GM18520 (cell line): ENCODE measurements around the gene ZDHHC20.
"Not testable (repeated sequence)": the region's sequence is repeated elsewhere in the genome, so short reads cannot be mapped to it uniquely, and the experiment has no call there.

ENCODE experiments used
- ATAC-seq: cut with Tn5 transposase; IDR thresholded peaks from one replicate; pipeline ENCODE4 v1.9.1; 2021; ENCODE audit not compliant: unreplicated experiment

Gene ZDHHC20

GRCh38 chr13:21436582-21436981, 22.5 kb downstream of the ZDHHC20 start:
- ATAC-seq = no peak

DNA sequence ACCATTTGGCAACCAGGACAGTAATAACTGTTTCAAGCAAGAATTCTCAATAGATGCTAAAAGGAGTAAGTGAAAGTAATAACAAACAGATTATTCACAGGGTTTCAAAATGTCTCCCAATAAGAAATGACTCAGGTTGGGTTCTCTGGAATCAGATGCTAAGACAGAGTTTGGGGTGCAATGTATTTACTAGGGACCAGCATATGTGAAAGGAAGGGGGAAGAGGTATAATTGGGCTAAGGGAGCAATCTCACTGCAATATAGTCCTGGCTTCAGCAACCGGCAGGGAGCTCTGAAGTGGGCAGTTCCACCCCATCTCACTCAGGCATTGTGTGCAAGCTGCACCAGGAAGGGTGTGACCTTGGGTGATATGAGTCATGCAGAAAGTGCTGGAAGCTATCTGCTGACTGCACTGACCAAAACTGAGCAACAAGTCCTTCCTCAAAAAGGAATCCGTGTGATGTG, 23.4 kb downstream of the ZDHHC20 start:
- peak; percentile 97 for ATAC-seq

- ATAC-seq = no peak
Measured at GRCh38 chr13:21435231-21435630, 23.9 kb downstream of the ZDHHC20 start.

DNA sequence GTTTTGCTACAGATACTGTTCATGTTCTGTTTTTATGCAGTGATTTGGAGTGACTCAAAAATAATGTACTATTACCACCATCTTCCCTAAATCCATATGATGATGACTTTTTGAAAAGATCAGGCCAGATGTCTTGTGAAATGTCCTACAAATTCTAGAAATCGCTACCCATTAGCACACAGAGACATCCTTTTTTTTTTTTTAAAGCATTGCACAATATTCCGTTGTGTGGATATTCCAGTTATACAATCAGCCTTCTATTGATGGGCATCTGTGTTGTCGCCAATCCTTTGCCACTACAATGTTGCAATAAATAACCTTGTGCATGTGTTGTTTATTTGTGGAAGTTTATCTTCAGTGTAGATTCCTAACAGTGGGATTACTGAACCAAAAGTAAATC, 24.5 kb downstream of the ZDHHC20 start:
- ATAC-seq = no peak

DNA sequence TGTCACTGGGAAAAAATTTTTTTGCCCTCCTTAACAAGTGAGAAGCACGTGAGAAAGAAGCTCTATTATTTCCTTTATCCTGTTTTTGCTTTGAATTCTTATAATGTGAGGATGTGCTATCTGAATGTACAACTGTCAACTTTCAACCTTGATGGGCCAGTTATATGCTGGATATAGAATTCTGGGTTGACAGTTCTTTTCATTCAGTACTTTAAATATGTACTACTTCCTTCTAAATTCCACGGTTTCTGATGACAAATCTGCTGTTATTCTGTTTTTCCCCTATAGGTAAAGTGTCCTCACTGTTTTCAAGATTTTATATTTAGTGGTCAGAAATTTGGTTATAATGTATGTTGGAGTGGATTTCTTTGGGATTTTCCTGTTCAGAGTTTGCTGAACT, 29.9 kb downstream of the ZDHHC20 start:
- ATAC-seq = no peak

GRCh38 chr13:21427741-21428140, 31.4 kb downstream of the ZDHHC20 start:
- ATAC-seq = no peak

DNA sequence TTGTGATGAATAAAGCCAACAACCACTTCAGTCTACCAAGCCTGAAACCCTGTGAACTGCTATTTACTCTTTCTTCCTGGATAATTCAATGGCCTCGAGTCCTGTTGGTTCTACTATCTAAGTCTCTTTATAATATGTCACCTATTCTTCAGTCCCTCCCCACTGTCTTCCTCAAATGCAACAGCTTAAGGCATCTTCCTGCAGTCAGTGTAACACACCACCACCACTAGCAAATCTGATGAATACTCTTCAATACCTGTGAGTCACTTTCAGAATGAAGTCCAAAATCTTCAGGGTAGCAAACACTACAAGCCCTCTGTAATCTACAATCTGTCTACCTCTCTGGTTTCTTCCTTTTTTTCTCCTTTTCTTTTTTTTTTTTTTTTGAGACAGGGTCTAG, 32.9 kb downstream of the ZDHHC20 start:
- ATAC-seq = no peak

- ATAC-seq = no peak
Measured at GRCh38 chr13:21420706-21421105, 38.4 kb downstream of the ZDHHC20 start.

DNA sequence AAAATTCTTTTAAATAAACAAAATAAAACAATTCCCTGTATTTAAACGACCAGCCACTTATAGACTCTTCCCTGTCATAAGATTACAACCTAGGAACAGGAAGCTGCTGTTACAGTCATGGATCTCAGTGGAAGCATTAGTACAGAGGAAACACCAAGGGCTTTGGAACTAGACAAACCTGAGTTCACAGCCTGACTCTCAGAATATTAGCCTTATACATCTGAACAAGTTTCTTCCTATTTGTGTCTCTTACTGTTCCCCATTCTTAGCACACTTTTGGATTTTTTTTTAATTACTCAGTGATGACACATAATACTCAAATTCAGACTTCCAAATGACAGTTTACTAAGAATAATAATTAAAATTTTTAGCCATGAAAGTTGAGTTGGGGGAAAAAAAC, 46.1 kb downstream of the ZDHHC20 start:
- no peak for ATAC-seq

- ATAC-seq = not testable (repeated sequence)
Measured at GRCh38 chr13:21410453-21410852, 48.6 kb downstream of the ZDHHC20 start.

GRCh38 chr13:21405309-21405708, 53.8 kb downstream of the ZDHHC20 start:
- ATAC-seq = no peak

- no peak for ATAC-seq
Measured at GRCh38 chr13:21402586-21403307, 56.4 kb downstream of the ZDHHC20 start.

- ATAC-seq = no peak
Measured at GRCh38 chr13:21399741-21400140, 59.4 kb downstream of the ZDHHC20 start.

- no peak for ATAC-seq
Measured at GRCh38 chr13:21395953-21396352, 63.1 kb downstream of the ZDHHC20 start.

GRCh38 chr13:21389124-21389523, 70.0 kb downstream of the ZDHHC20 start:
- ATAC-seq = no peak

DNA sequence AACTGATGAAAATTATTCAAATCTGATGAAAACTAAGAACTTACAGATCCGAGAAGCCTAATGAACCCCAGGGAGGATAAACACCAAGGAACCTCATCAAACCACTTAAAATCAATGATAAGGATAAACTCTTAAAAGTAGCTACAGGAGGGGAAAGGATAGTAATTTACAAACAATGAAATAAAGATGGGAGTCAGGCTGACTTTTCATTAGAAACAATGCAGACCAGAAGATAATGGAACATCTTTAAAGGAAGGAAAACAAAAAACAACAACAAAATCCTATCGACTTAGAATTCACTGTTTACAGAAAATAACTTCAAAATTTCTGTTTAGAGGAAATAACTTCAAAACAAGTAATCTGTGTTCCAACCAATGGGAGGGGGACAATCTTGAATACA, 73.4 kb downstream of the ZDHHC20 start:
- no peak for ATAC-seq

DNA sequence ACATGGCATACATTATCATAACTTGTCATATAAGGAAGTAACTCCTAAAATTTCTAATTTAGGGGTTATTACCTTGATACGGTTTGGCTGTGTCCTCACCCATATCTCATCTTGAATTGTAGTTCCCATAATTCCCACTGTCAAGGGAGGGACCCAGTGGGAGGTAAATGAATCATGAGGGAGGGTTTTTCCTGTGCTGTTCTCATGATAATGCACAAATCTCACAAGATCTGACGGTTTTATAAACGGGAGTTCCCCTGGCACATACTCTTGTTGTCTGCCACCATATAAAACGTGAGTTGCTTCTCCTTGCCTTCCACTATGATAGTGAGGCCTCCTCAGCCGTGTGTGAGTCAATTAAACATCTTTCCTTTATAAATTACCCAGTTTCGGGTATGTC, 76.0 kb downstream of the ZDHHC20 start:
- no peak for ATAC-seq

DNA sequence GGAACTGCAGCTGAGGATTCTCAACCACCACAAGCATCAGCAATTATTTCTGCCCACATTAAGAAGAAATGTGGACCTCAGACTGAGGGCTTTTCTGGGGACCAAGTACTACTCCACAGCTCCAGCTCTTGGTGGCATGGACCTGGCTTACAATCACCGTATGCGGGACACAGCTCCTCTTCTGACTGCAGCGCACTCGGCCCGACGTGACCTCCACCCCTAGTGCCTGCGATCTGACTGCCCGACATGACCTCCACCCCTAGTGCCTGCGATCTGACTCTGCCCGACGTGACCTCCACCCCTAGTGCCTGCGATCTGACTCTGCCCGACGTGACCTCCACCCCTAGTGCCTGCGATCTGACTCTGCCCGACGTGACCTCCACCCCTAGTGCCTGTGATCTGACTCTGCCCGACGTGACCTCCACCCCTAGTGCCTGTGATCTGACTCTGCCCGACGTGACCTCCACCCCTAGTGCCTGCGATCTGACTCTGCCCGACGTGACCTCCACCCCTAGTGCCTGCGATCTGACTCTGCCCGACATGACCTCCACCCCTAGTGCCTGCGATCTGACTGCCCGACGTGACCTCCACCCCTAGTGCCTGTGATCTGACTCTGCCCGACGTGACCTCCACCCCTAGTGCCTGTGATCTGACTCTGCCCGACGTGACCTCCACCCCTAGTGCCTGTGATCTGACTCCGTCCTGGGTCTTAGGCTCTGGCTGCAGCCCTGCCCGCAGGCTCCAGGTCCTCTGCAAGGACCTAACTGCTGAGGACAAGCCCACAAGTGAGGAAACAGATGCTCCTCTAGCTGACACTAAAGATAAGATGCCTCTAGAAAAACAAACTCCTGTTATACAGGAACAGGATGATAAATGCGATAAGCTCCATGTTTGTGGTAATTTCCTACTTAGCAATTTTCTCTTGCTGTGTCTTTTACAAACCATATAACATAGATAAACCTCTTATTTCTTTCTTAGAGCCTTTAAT, 81.8 kb downstream of the ZDHHC20 start:
- not testable (repeated sequence) for ATAC-seq

GRCh38 chr13:21372530-21372929, 86.6 kb downstream of the ZDHHC20 start:
- no peak for ATAC-seq

DNA sequence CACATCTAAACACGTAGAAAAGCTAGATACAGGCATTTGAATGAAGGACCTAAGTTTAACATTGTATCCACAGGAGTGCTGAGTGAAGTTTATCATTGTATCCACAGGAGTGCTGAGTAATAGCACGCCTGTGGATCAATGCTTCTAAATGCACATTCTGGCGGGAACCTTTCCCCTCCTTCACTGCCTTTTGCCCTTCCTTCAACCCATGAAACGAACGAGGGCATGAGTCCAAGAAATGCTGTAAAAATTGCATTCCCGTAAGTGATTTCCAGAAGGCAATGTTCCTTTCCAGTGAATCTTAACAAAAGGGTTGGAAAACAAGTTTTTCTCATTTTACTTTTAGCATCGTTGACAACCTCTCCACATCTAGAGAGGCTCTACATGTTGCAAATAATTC, 88.1 kb downstream of the ZDHHC20 start:
- no peak for ATAC-seq

GRCh38 chr13:21365574-21365973, 93.5 kb downstream of the ZDHHC20 start:
- no peak for ATAC-seq

DNA sequence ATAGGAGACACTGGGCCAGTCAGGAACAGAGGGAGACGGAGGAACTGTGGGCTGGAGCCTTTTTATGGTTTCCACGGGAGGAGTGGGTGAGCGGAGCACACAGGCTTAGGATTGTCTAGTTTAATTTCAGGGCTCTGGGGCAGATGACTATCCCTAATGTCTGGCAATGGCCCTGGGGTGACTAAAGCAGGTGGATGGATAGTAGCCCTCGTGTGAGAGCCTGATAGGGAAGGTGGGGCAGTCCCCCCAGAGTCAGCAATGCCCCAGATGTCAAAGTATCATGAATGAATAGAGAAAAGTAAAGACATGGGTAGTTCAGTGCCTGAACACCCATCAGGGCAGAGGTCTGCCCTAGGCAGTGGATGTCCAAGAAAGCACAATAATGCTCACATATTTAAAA, 94.2 kb downstream of the ZDHHC20 start:
- no peak for ATAC-seq
